NCI-H1048 (cell line): ENCODE results near the gene SLC2A11.

Experiments
- DNase-seq: peaks from one replicate; lab custom pipeline; 2025; lab: John Stamatoyannopoulos, UW

Gene SLC2A11

GRCh38 chr22:23857606-23858483, at the start of gene SLC2A11:
Gene SLC2A11 (plus strand): TSS chr22:23857875. CDS start chr22:23858000, 125 bp downstream.
- DNase-seq: peak; percentile 93

DNA sequence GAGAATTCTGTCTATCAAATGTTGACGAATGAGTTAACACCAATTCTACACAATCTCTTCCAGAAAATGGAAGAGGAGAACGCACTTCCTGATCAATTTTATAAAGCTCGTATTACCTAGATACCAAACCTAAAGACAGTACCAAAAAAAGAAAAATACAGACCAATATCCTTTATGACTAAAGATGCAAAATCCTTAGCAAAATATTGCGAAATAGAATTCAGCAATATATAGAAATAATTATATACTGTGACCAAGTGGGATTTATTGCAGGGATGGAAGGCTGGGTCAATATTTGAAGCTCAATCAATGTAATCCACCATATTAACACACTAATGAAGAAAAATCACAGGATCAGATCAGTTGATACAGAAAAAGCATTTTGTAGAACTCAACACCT, 45.3 kb upstream of the SLC2A11 start:
- no peak for DNase-seq

- no peak for DNase-seq
These were observed 42.0 kb upstream of the SLC2A11 start for GRCh38 chr22:23815541-23816155.

- DNase-seq: no peak
These were observed 41.3 kb upstream of the SLC2A11 start for GRCh38 chr22:23816156-23816976.

- no peak for DNase-seq
These were observed 40.5 kb upstream of the SLC2A11 start for GRCh38 chr22:23817146-23817545.

GRCh38 chr22:23818541-23818940, 39.1 kb upstream of the SLC2A11 start:
- DNase-seq: no peak

DNA sequence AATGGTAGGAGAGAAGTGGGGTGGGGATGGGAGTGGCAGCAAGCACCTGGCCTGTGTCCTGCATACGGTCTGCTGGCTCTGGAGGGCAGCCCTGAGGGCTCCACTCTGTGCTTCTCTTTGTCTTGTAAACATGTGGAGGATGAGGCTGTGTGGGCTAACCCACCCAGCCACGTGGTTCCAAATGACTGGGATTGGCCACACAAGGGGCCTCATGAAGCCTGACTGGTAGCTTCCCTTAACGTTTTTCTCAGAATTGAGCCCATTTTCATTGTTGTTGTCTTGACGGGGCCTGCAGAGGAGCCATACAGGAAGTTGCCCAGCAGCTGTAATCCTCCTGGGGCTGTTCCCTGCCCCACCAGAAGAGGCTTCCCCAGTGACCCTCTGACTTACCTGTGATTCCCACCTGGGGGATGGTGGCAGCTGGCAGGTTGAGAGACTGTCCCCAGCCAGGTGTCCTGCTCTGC, 36.9 kb upstream of the SLC2A11 start:
- DNase-seq: no peak

GRCh38 chr22:23822101-23822671, 35.5 kb upstream of the SLC2A11 start:
- no peak for DNase-seq

DNA sequence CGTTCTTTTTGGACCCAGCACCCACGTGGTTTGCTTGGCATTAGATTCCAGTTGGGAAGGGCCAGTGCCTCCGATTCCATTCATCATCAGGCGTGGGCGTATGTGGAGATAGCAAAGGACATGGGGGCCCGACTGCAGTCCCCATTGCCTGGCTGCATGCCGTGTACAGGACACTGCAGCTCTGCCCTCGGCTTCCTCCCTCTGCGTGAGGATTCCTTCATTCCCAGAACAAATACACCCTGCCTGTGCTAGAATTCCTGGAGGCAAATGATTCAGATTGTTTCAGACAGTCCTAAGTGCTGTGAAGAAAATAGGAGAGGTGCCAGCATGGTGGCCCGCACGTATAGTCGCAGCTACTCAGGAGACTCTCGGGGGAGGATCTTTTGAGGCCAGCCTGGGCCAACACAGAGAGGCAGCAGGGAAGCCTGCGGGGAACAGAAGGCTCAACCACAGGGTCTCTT, 34.3 kb upstream of the SLC2A11 start:
- no peak for DNase-seq

GRCh38 chr22:23824476-23825245, 33.0 kb upstream of the SLC2A11 start:
- DNase-seq: no peak

DNA sequence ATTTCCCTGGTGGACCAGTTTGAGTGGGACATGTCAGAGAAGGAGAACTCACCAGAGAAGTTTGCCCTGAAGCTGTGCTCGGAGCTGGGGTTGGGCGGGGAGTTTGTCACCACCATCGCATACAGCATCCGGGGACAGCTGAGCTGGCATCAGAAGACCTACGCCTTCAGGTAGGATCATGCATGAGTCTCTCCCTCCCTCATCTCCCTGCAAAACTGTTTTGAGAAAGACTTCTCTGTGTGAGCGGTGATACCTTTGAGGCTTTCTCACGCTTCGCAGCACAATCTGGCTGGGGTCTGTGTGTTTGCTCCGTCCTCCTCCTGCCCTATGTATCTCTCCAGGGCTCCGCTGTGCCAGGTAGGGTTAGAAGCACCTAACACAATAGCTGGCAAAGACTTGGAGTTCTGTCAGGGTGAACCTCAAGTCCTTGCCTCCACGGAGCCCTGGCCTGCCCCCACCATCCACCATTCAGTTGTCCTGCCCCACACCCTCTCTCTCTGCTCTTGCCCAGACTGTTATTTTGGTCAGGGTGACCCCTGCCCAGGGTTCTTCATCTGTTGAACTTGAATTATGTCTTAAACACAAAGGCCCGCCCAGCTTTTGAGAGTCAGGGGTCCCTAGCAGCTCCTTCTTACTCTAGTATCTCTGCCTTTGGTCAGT, 32.3 kb upstream of the SLC2A11 start:
- no peak for DNase-seq

GRCh38 chr22:23826510-23827350, 30.9 kb upstream of the SLC2A11 start:
- DNase-seq: no peak

DNA sequence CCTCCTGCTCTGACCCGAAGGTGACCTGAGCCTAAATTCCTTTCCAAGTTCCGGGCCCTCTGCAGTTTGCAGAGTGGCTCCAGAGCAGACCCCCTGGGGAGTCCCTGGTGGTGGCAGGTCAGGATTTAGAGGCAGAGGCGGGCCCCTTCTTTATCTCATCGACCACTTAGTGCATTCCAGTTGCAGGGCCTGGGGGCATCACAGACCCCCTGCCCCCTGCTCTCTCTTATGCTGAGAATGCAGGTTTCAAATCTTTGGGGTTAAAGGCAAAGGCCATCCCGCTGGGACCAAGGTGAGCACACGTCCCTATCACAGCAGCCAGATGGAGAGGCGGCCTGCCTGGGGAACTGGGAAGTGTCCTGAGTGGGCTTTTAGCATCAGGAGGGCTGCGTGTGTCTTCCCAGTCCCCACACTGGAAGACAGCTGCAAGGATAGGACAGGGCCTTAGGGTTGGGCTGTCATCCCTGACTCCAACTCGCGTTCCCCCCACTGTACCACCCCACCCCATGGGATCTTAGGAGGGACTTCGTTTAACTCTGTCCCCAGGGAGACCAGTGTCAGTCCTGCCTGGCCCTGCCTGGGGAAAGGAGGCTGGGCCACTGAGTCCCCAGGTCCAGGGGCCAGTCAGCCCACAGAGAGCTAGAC, 30.2 kb upstream of the SLC2A11 start:
- no peak for DNase-seq

DNA sequence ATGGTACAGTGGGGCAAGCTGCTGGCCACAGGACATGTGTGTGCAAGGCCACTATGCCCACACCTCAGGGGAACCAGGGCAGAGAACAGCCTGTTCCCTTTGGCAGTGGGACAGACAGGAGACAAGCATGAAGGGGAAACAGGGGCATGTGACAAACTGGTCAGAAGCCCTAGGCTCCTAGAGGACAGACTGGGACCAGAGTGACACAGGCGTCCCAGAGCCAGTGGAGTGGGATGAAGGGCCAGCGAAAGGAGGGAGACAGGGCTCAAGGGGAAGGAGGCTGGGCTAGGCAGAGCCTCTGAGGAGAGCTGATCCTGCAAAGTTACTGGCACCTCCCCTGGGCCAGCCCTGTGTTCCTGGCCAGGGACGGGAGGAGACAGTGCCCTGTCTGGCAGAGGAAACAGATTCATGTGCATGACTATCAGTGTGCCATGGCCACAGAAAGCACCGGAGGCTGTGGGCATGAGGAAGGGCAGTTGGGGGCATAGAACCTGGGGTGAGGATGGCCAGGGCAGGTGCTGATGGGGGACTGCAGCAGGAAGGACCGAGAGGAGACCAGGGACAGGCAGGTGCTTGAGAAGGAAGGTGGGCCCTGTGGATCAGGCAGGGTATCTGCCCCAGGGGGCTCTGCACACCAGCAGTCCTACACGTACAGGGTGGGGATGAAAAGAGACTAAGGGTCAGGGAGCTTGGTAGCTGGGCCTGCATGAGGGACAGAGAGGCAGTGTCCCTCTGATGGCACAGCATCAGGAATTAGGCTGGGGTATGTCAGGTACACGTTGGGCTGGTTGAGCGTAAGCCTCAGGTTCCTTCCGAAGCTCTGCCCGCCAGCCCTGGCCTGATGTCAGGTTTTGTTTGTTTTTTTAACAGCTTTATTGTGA, 28.6 kb upstream of the SLC2A11 start:
- no peak for DNase-seq

DNA sequence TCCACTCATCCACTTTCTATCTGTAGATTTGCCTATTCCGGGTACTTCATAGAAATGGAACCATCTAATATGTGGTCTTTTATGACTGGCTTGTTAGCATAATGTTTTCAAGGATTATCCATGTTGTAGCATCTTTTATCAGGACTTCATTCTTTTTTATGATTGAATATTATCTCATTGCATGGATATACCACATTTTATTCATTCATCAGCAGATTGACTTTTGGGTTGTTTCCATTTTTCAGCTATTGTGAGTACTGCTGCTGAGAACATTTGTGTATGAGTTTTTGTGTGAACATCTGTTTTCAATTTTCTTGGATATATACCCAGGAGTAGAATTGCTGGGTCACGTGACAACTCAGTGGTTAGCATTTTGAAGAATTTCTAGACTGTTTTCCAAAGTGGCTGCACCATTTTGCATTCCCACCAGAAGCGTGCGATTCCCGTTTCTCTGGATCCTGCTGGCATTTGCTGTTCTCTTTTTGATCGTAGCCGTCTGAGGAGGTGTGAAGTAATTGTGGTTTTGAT, 27.8 kb upstream of the SLC2A11 start:
- DNase-seq: no peak

- no peak for DNase-seq
These were observed 26.4 kb upstream of the SLC2A11 start for GRCh38 chr22:23831261-23831660.

DNA sequence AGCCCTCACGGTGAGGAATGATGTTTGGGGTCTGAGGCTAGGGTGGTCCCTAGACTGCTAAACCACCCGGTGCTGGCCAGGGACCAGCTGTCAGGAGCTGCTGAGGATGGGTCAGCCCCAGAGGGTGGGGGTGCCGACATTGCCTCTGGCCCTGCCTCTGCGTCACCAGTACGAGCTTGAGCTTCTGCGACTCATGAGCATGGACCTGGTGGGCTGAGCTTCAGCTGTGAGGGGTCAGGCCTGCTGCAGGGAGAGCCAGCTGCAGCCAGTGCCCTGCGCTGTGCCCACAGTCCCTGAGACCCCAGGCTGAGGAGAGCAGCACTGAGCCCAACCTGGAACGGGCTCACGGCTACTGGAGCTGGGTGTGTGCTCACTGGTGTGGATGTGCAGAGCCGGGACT, 25.9 kb upstream of the SLC2A11 start:
- DNase-seq: no peak
